ENCODE measurements around the gene LYPD4.
A peak's percentile ranks its signal among the peaks of the same experiment; 100 is the strongest.

The LYPD4 gene

GRCh38 chr19:41850381-41850780 lies 5.9 kb upstream of the LYPD4 start:
- DNase-seq (ENCODE audit: low spot score): no peak

- DNase-seq (ENCODE audit: low spot score): no peak
These were observed 4.6 kb upstream of the LYPD4 start for GRCh38 chr19:41849067-41849466.

GRCh38 chr19:41848666-41849065 lies 4.2 kb upstream of the LYPD4 start:
- DNase-seq (ENCODE audit: low spot score): no peak

GRCh38 chr19:41847351-41848105 lies 3.0 kb upstream of the LYPD4 start:
- no peak for DNase-seq (ENCODE audit: low spot score)

GRCh38 chr19:41845051-41845590 lies 638 bp upstream of the LYPD4 start:
- no peak for DNase-seq (ENCODE audit: low spot score)

- no peak for DNase-seq (ENCODE audit: low spot score)
These were observed 343 bp upstream of the LYPD4 start, which contains the start of gene DMRTC2 for GRCh38 chr19:41845001-41845050. Gene DMRTC2, plus strand, starts transcription at chr19:41845042. Its CDS starts 2,387 bp downstream, at chr19:41847429.

GRCh38 chr19:41843371-41843770 lies 1.1 kb downstream of the LYPD4 start:
- DNase-seq (ENCODE audit: low spot score): no peak

GRCh38 chr19:41839211-41839610 lies 5.3 kb downstream of the LYPD4 start:
- DNase-seq (ENCODE audit: low spot score): no peak

GRCh38 chr19:41837981-41838708 lies 6.3 kb downstream of the LYPD4 start:
- DNase-seq (ENCODE audit: low spot score): no peak

- peak; percentile 69 for DNase-seq (ENCODE audit: low spot score)
These were observed 23.3 kb downstream of the LYPD4 start for GRCh38 chr19:41821003-41821735.

- DNase-seq (ENCODE audit: low spot score): no peak
These were observed 27.7 kb downstream of the LYPD4 start for GRCh38 chr19:41816761-41817160.

GRCh38 chr19:41815301-41815700 lies 29.2 kb downstream of the LYPD4 start:
- no peak for DNase-seq (ENCODE audit: low spot score)

- no peak for DNase-seq (ENCODE audit: low spot score)
These were observed 30.6 kb downstream of the LYPD4 start for GRCh38 chr19:41813911-41814310.

GRCh38 chr19:41811981-41812380 lies 32.5 kb downstream of the LYPD4 start:
- no peak for DNase-seq (ENCODE audit: low spot score)

- no peak for DNase-seq (ENCODE audit: low spot score)
These were observed 33.4 kb downstream of the LYPD4 start for GRCh38 chr19:41811036-41811435.

- no peak for DNase-seq (ENCODE audit: low spot score)
These were observed 34.2 kb downstream of the LYPD4 start for GRCh38 chr19:41810301-41810700.

- DNase-seq (ENCODE audit: low spot score): no peak
These were observed 35.6 kb downstream of the LYPD4 start for GRCh38 chr19:41808663-41809566.

GRCh38 chr19:41807176-41807575 lies 37.3 kb downstream of the LYPD4 start:
- no peak for DNase-seq (ENCODE audit: low spot score)

- no peak for DNase-seq (ENCODE audit: low spot score)
These were observed 40.1 kb downstream of the LYPD4 start for GRCh38 chr19:41804336-41804735.

- DNase-seq (ENCODE audit: low spot score): no peak
These were observed 41.7 kb downstream of the LYPD4 start for GRCh38 chr19:41802770-41803169.

GRCh38 chr19:41801792-41802211 lies 42.7 kb downstream of the LYPD4 start:
- no peak for DNase-seq (ENCODE audit: low spot score)

GRCh38 chr19:41801031-41801430 lies 43.5 kb downstream of the LYPD4 start:
- DNase-seq (ENCODE audit: low spot score): no peak
